Right atrium auricular region (tissue), 2 donors: ENCODE data around the gene TEAD1. TPM values are rescaled to one million over a fixed set of nuclear protein-coding genes. Genes with fewer than 3 reads are reported as not detected.

Experiments
- DNase-seq: peaks from one replicate; pipeline ENCODE4 v3.0.0-alpha.2; 2019; ENCODE audit warnings: low spot score
- H3K27ac ChIP-seq, 2 donors: fragments of 200-600 bp; sonication (generic); 1 replicate in 1 of 2; 2 replicates in 1 of 2; pipeline ENCODE4 v1.5.1; 2016 to 2019
- H3K27me3 ChIP-seq, 2 donors: fragments of 200-600 bp; sonication (generic); one replicate each; pipeline versions ENCODE4 v1.5.1 to v1.6.0; 2017 to 2019
- H3K36me3 ChIP-seq: fragments of 200-600 bp; sonication (generic); one replicate; pipeline ENCODE4 v1.5.1; 2016
- H3K4me1 ChIP-seq, 2 donors: fragments of 200-600 bp; sonication (generic); one replicate each; pipeline versions ENCODE4 v1.5.1 to v1.6.0; 2017 to 2019
- H3K4me3 ChIP-seq, 2 donors: fragments of 200-600 bp; sonication (generic); 1 replicate in 1 of 2; 2 replicates in 1 of 2; pipeline ENCODE4 v1.5.1; 2017 to 2019; ENCODE audit warnings: mild to moderate bottlenecking in 1 of 2, moderate library complexity in 1 of 2
- H3K9me3 ChIP-seq, 2 donors: fragments of 200-600 bp; sonication (generic); one replicate each; pipeline ENCODE4 v1.5.1; 2019
- CTCF ChIP-seq, 2 donors: fragments of 200-600 bp; sonication (generic); IDR thresholded peaks; one replicate each; pipeline ENCODE4 v1.5.1; 2019; ENCODE audit warnings: antibody characterized with exemption in 2 of 2
- total RNA-seq, 2 donors: library from RNA; depleted of rRNA; stranded (reverse); fragments of >200 nt; gene quantifications; one replicate each; pipeline ENCODE4 v1.1.0, GENCODE V29; 2016

Gene TEAD1
- total RNA-seq, 2 donors from 2014 or later = 73.8 to 99.8 TPM

DNA sequence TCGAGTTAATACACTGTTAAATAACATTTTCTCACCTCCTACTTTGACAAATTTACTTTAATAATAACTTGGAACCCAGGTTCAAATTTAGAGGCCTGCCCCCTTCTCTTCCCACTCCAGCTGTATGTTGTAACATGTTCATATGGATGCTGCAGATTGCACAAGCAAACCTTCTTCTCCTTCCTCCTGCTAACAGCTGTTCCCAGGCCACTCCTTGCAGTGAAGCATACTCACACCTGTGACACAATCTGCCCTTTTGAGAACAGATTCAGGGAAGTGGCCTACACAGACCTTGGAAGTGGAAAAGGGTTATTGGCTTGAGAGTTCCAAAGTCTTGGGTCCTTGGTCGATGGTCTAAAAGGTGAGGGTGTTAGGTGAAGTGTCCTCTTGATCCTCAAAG, 131.9 kb downstream of the TEAD1 start:
- Histone ChIP-seq H3K27me3 (no peaks in the 10 kb centered on the region), H3K27ac (no peak overlapping the region), H3K9me3 (no peaks in the 10 kb centered on the region), H3K36me3 (no peaks in the 10 kb centered on the region), H3K4me1 (peaks cover 0 to 29% of the 10 kb centered on the region in 2 donors), H3K4me3 (no peak overlapping the region)
- TF ChIP-seq CTCF (IDR thresholded peaks at IDR 0.05) = no peak
- no peak for DNase-seq

- Histone ChIP-seq H3K9me3 (no peaks in the 10 kb centered on the region), H3K36me3 (no peaks in the 10 kb centered on the region), H3K4me1 (peaks cover 0 to 24% of the 10 kb centered on the region in 2 donors), H3K27me3 (no peaks in the 10 kb centered on the region), H3K27ac (no peak overlapping the region), H3K4me3 (no peak overlapping the region)
- no peak for TF ChIP-seq CTCF (IDR thresholded peaks at IDR 0.05)
- no peak for DNase-seq
Measured at GRCh38 chr11:12807621-12808020, 133.4 kb downstream of the TEAD1 start.

DNA sequence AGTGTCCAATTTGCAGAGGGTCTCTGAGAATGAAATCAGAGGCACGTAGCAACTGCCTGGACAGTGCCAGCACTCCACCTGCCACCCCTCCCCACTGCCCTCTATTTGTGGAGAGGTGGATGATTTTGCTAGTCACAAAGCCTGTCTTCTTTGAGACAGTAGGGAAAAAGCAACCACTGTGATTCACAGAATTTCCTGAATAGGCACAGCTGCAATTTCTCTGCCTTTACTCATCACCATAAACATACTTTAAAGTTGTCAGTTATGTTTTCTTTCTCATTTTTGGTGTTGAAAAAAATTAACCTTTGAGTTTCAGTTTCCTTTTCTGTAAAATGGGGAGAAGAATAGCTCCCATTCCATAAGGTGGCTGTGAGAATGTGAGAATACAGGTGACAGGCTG, 134.3 kb downstream of the TEAD1 start:
- TF ChIP-seq CTCF (IDR thresholded peaks at IDR 0.05) = no peak
- peaks cover 0 to 24% of the 10 kb centered on the region in 2 donors for H3K4me1 ChIP-seq

DNA sequence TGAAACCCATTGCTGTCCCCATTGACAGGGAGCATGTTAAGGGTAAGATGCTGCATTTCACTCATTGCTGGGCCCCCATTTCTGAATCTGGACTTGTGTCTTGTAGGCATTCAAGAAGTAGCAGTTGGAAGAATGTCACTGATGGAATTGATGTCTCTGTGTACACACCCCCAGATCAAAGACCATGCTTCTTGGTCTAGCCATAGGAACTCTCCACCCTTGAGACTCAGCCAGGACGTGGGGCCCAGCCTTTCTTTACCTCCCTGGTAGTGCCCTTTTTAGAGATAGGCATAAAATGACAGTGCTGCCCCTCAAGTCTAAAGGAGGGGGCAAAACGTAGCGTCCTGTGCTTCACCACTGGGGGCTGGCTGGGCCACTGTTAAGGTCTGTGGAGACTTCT, 135.1 kb downstream of the TEAD1 start:
- Histone ChIP-seq H3K27ac (no peak overlapping the region), H3K4me3 (no peak overlapping the region), H3K4me1 (peaks cover 0 to 30% of the 10 kb centered on the region in 2 donors), H3K9me3 (no peaks in the 10 kb centered on the region), H3K27me3 (no peaks in the 10 kb centered on the region), H3K36me3 (no peaks in the 10 kb centered on the region)
- no peak for DNase-seq
- TF ChIP-seq CTCF (IDR thresholded peaks at IDR 0.05) = no peak

More for the DNA sequence above, 134.3 kb downstream of the TEAD1 start:
- no peaks in the 10 kb centered on the region for H3K36me3 ChIP-seq
- no peaks in the 10 kb centered on the region for H3K9me3 ChIP-seq
- H3K27ac ChIP-seq = no peak overlapping the region
- H3K27me3 ChIP-seq = no peaks in the 10 kb centered on the region
- no peak for DNase-seq
- no peak overlapping the region for H3K4me3 ChIP-seq

GRCh38 chr11:12809864-12810567, 135.8 kb downstream of the TEAD1 start:
- Histone ChIP-seq H3K4me3 (no peak overlapping the region), H3K9me3 (no peaks in the 10 kb centered on the region), H3K4me1 (peaks cover 0 to 36% of the 10 kb centered on the region in 2 donors), H3K27ac (no peak overlapping the region), H3K27me3 (no peaks in the 10 kb centered on the region), H3K36me3 (no peaks in the 10 kb centered on the region)
- TF ChIP-seq CTCF (IDR thresholded peaks at IDR 0.05) = no peak
- DNase-seq = no peak

- no peak overlapping the region for H3K27ac ChIP-seq
- H3K4me1 ChIP-seq = peaks cover 0 to 41% of the 10 kb centered on the region in 2 donors
- DNase-seq = no peak
- H3K9me3 ChIP-seq = no peaks in the 10 kb centered on the region
- no peaks in the 10 kb centered on the region for H3K36me3 ChIP-seq
- TF ChIP-seq CTCF (IDR thresholded peaks at IDR 0.05) = no peak
- no peaks in the 10 kb centered on the region for H3K27me3 ChIP-seq
- H3K4me3 ChIP-seq = no peak overlapping the region
Measured at GRCh38 chr11:12810568-12810894, 136.3 kb downstream of the TEAD1 start.
